Pancreas (tissue), 10 donors: ENCODE measurements around the gene OTUD4. TPM values are rescaled to one million over a fixed set of nuclear protein-coding genes. Genes with fewer than 3 reads are reported as not detected.
"Not testable (repeated sequence)": the region's sequence is repeated elsewhere in the genome, so short reads cannot be mapped to it uniquely, and the experiment has no call there.

ENCODE experiments used
- ATAC-seq, 4 donors: fragments of 200-7000 bp; cut with Tn5 transposase; one replicate each; pipeline versions ENCODE4 v1.8.0 to v1.9.1; 2020; ENCODE audit warnings: mild to moderate bottlenecking in 4 of 4, moderate library complexity in 4 of 4
- DNase-seq, 6 donors: peaks; one replicate each; pipeline ENCODE4 v3.0.0-alpha.2; 2020
- FAIRE-seq: peaks from 2 replicates; lab custom pipeline; 2012; peaks lifted over from hg19 to GRCh38; lab: Jason Lieb, UNC
- H3K27ac ChIP-seq, 4 donors: fragments of 200-600 bp; sonication (generic); 1 replicate in 3 of 4; 2 replicates in 1 of 4; pipeline versions ENCODE4 v1.5.0 to v1.8.0; 2020
- H3K27me3 ChIP-seq, 4 donors: fragments of 200-600 bp; one replicate each; pipeline ENCODE4 v1.8.0; 2021
- H3K36me3 ChIP-seq, 3 donors: fragments of 200-600 bp; sonication (generic) in 1 of 3; one replicate each; pipeline versions ENCODE4 v1.5.0 to v1.8.0; 2020 to 2021
- H3K4me1 ChIP-seq, 3 donors: fragments of 200-600 bp; one replicate each; pipeline ENCODE4 v1.8.0; 2021
- H3K4me3 ChIP-seq, 4 donors: fragments of 200-600 bp; sonication (generic) in 2 of 4; one replicate each; pipeline versions ENCODE4 v1.5.0 to v1.8.0; 2020 to 2021
- H3K9me3 ChIP-seq, 4 donors: fragments of 200-600 bp; one replicate each; pipeline ENCODE4 v1.8.0; 2021
- CTCF ChIP-seq, 4 donors: fragments of 200-600 bp; sonication (generic) in 3 of 4; IDR thresholded peaks; one replicate each; pipeline versions ENCODE4 v1.5.0 to v1.8.0; 2021; ENCODE audit warnings: antibody characterized with exemption in 4 of 4
- WGBS, 2 donors: extraction: QIAGEN DNeasy Blood & Tissue Kit; methylation state at CpG; one replicate each; pipeline ENCODE4 v1.1.7; 2013; 5-methylcytosine and 5-hydroxymethylcytosine counted together
- intact Hi-C, 3 donors: fragments of 100-400 bp; cut with DNase I; formaldehyde crosslinking; loops; one replicate each; pipeline versions ENCODE4 v1.11.1 to v1.14.2; 2022
- polyA plus RNA-seq, 2 donors: library from polyadenylated mRNA; stranded (reverse); fragments of 200-250 nt; gene quantifications; one replicate each; pipeline ENCODE4 v1.2.3, GENCODE V29; 2013
- total RNA-seq, 6 donors: library from RNA; stranded (reverse); fragmentation: NEBNext Ultra II Directional in 4 of 6; extraction: Animal tissue kit (Norgen Biotek cat#: 25700) in 4 of 6; gene quantifications; one replicate each; pipeline versions ENCODE4 v1.2.1 to v1.2.4, GENCODE V29; 2021 to 2023
- donor health status: healthy with polysubstance abuse.
- donor health status: DM: no; HTN: no; CAD: no; lungs with moderate emphysema.
- donor health status: DM: no; HTN: no; CAD: no.
- donor health status: control.
- donor health status: control.
- donor health status: Bipolar disorder and iron deficiency.
- donor health status: DM: yes; HTN: yes; CAD: no.
- donor health status: DM: no; HTN: no; CAD: no.
- donor health status: DM: no; HTN: no; CAD: no.
- donor health status: DM: yes; HTN: yes; CAD: no.

The OTUD4 gene
- total and polyA plus RNA-seq, 8 donors = 6.9 to 25.6 (median 13.3) TPM

DNA sequence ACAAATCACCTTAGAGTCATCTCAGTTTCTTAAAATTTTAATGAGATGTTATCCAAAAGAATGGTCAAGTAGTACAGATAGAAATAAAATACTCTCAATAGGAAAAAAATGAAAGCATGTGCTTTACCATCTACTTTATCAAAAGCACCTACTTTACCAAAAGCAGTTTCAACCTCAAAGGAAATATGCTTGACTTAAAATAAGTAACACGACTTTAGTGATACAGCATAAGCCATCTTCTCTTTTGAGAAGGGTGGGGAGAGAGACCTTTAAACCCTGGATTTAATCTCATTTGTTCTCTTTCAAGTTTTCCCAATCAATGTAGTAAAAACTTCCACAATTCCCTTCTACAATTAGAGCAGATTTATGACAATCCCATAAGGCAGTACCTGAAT is 26.5 kb downstream of the OTUD4 start:
- ATAC-seq = no peak
- Histone ChIP-seq H3K9me3 (no peaks in the 10 kb centered on the region), H3K4me1 (peaks cover 0 to 12% (median 0%) of the 10 kb centered on the region in 3 donors), H3K27ac (peak overlapping the region in 1 of 4 donors; percentile 37), H3K36me3 (peaks cover 6 to 24% (median 9%) of the 10 kb centered on the region in 3 donors), H3K27me3 (no peaks in the 10 kb centered on the region), H3K4me3 (no peak overlapping the region)
- no peak for FAIRE-seq
- TF ChIP-seq CTCF (IDR thresholded peaks at IDR 0.05) = no peak
- DNase-seq = no peak
- intact Hi-C loops = no loop called here
- 44 to 60% methylated on average over 1 of the region's 1 CpG for WGBS, 2 donors

DNA sequence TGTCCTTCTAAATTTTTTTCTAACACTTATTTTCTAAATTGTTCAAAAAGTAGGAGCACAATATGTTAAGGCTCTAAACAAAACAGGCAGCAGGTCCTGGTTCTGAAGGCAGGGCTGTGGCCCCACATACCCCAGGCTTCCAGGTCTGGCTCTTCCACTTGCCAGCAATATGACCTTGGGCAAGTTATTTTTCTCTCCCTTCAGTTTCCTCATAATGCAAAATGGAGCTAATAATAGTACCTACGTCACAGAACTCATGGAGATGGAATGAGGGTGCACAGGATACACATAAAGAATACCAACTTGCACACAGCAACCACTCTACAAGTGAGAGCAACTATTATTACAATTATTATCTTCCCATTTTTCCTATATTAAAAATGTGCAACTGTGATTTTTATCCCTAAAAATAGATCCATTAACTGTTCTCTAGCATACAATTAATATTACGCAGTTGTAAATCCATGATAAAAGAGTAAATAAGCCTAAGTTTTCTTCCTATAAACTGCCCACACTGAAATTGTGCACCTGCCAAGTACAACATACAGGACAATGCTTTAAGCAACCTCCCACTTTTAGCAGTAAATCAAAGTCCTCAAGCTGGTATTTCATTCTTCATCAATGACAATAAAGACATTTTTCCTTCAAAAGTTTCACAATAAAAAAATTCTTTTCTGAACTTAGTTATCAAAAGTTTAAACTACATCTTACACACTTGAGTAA is 27.0 kb downstream of the OTUD4 start:
- peaks cover 0 to 12% (median 0%) of the 10 kb centered on the region in 3 donors for H3K4me1 ChIP-seq
- TF ChIP-seq CTCF (IDR thresholded peaks at IDR 0.05) = no peak
- FAIRE-seq (no peak), DNase-seq (no peak), ATAC-seq (peak; percentile 77 to 91 (median 84))
- H3K36me3 ChIP-seq = peaks cover 6 to 28% (median 9%) of the 10 kb centered on the region in 3 donors
- intact Hi-C loops = no loop called here
- no peaks in the 10 kb centered on the region for H3K9me3 ChIP-seq
- 38 to 47% methylated on average over 2 of the region's 2 CpGs for WGBS, 2 donors
- H3K4me3 ChIP-seq = no peak overlapping the region
- H3K27ac ChIP-seq = peak overlapping the region in 1 of 4 donors; percentile 37
- no peaks in the 10 kb centered on the region for H3K27me3 ChIP-seq

GRCh38 chr4:145148980-145149379 is 31.4 kb downstream of the OTUD4 start:
- FAIRE-seq (no peak), DNase-seq (no peak), ATAC-seq (no peak)
- no peak overlapping the region for H3K27ac ChIP-seq
- no peak for TF ChIP-seq CTCF (IDR thresholded peaks at IDR 0.05)
- WGBS, 2 donors = 86 to 91% methylated on average over 3 of the region's 3 CpGs
- peaks cover 17 to 61% (median 21%) of the 10 kb centered on the region in 3 donors for H3K36me3 ChIP-seq
- H3K4me1 ChIP-seq = peaks cover 0 to 9% (median 0%) of the 10 kb centered on the region in 3 donors
- intact Hi-C loops = no loop called here
- no peaks in the 10 kb centered on the region for H3K27me3 ChIP-seq
- no peaks in the 10 kb centered on the region for H3K9me3 ChIP-seq
- H3K4me3 ChIP-seq = no peak overlapping the region

- not testable (repeated sequence) for ATAC-seq
These were observed 44.2 kb downstream of the OTUD4 start for GRCh38 chr4:145136219-145136618.

DNA sequence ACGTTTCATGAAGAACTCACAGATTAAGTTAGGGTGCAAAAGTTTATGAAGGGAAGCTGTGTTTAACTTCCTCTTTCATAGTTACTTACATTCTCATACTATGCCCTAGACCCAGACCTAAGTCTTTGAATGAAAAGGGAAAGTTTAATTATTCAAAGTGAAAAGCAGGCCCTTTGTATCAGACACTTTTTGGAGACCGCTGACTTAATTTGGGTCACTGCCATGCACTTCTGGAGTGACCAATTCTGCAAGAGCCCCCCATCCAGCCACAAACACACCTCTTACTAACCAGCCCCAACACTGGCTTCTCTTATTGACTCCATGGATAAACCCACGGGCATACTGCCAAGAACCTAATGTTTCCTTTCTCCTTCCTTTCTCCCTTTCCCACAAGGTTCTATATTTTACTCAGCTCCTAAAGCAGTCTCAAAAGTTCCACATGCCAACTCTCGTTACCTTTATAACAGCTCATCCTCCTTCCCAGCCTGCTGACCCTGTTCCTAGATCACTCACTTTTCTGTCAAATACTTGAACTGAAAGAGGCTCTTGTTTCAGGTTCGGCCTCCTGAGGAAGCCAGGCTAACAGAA is 47.8 kb downstream of the OTUD4 start:
- ATAC-seq (peak; percentile 14 to 35 (median 27)), FAIRE-seq (no peak), DNase-seq (no peak)
- peaks cover 0 to 3% (median 1%) of the 10 kb centered on the region in 3 donors for H3K36me3 ChIP-seq
- no peak for TF ChIP-seq CTCF (IDR thresholded peaks at IDR 0.05)
- H3K27ac ChIP-seq = no peak overlapping the region
- H3K27me3 ChIP-seq = no peaks in the 10 kb centered on the region
- intact Hi-C loops = no loop called here
- peaks cover 0 to 6% (median 0%) of the 10 kb centered on the region in 3 donors for H3K4me1 ChIP-seq
- no peak overlapping the region for H3K4me3 ChIP-seq
- H3K9me3 ChIP-seq = no peaks in the 10 kb centered on the region
- WGBS, 2 donors = 58 to 72% methylated on average over 5 of the region's 5 CpGs

More at GRCh38 chr4:145136219-145136618, 44.2 kb downstream of the OTUD4 start:
- H3K27ac ChIP-seq, H3K27me3 ChIP-seq, H3K9me3 ChIP-seq, H3K4me3 ChIP-seq, intact Hi-C loops, DNase-seq, H3K4me1 ChIP-seq: not testable (repeated sequence)
- 80% methylated on average over 1 of the region's 1 CpG for WGBS, 2 donors
- FAIRE-seq = peak; percentile 23
- H3K36me3 ChIP-seq = peaks cover 0 to 38% (median 13%) of the 10 kb centered on the region in 3 donors
